ENCODE data around the gene WDR45B. TPM values are rescaled to one million over a fixed set of nuclear protein-coding genes. Genes with fewer than 3 reads are reported as not detected.
"Not testable (repeated sequence)": the region's sequence is repeated elsewhere in the genome, so short reads cannot be mapped to it uniquely, and the experiment has no call there.

WDR45B gene
- total RNA-seq, 2 donors from 2014 or later, result 97.8 to 146 TPM

DNA sequence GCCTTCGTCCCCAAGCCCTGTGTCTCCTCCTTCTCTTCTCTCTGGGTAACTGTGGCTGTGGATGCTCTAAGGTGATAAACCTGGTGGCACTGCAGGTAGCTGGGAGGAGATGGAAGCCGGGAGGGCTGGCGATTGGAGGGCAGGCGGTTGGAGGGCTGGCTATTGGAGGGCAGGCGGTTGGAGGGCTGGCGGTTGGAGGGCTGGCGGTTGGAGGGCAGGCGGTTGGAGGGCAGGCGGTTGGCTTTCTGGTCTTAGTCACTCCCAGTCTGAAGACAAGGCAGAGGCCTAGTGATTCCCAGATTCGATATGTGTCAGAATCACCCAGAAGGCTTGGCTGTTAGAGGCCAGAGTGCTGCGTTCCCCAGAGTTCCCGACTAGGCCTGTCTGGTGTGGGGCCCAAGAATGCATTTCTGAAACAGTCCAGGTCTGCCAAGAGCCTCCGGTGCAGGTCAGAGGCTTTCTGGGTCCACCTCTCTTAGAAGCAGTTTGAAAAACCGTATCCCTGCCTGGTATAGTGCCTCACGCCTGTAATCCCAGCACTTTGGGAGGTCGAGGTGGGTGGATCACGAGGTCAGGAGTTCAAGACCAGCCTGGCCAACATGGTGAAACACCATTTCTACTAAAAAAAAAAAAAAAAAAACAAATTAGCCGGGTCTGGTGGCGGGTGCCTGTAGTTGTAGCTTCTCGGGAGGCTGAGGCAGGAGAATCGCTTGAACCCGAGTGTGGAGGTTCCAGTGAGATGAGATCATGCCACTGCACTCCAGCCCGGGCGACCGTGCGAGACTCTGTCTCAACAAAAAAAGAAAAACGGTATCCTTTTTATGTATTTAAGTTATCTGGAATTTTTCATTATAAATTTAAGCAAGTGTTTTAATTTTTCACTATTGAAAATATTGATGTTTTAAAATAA is 59.7 kb downstream of the WDR45B start:
- peaks cover 5% of the 10 kb centered on the region for H3K4me1 ChIP-seq (replicated peaks)
- intact Hi-C loops (cut with DNase I), result no loop called here
- no peak overlapping the region for H3K27ac ChIP-seq
- 88% methylated on average over 24 of the region's 27 CpGs for WGBS
- TF ChIP-seq POLR2AphosphoS5 (IDR thresholded peaks at IDR 0.05), result no peak
- no peak for TF ChIP-seq POLR2A (IDR thresholded peaks at IDR 0.05)
- TF ChIP-seq, protein P1, sequence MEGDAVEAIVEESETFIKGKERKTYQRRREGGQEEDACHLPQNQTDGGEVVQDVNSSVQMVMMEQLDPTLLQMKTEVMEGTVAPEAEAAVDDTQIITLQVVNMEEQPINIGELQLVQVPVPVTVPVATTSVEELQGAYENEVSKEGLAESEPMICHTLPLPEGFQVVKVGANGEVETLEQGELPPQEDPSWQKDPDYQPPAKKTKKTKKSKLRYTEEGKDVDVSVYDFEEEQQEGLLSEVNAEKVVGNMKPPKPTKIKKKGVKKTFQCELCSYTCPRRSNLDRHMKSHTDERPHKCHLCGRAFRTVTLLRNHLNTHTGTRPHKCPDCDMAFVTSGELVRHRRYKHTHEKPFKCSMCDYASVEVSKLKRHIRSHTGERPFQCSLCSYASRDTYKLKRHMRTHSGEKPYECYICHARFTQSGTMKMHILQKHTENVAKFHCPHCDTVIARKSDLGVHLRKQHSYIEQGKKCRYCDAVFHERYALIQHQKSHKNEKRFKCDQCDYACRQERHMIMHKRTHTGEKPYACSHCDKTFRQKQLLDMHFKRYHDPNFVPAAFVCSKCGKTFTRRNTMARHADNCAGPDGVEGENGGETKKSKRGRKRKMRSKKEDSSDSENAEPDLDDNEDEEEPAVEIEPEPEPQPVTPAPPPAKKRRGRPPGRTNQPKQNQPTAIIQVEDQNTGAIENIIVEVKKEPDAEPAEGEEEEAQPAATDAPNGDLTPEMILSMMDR (IDR thresholded peaks at IDR 0.05), result no peak
- no peak for DNase-seq (ENCODE audit: low spot score)
- no peaks in the 10 kb centered on the region for H3K9me3 ChIP-seq
- H3K4me3 ChIP-seq, result no peak overlapping the region
- H3K36me3 ChIP-seq, result peaks cover 0 to 14% of the 10 kb centered on the region in 2 donors
- no peaks in the 10 kb centered on the region for H3K27me3 ChIP-seq (replicated peaks; ENCODE audit: insufficient read depth)

DNA sequence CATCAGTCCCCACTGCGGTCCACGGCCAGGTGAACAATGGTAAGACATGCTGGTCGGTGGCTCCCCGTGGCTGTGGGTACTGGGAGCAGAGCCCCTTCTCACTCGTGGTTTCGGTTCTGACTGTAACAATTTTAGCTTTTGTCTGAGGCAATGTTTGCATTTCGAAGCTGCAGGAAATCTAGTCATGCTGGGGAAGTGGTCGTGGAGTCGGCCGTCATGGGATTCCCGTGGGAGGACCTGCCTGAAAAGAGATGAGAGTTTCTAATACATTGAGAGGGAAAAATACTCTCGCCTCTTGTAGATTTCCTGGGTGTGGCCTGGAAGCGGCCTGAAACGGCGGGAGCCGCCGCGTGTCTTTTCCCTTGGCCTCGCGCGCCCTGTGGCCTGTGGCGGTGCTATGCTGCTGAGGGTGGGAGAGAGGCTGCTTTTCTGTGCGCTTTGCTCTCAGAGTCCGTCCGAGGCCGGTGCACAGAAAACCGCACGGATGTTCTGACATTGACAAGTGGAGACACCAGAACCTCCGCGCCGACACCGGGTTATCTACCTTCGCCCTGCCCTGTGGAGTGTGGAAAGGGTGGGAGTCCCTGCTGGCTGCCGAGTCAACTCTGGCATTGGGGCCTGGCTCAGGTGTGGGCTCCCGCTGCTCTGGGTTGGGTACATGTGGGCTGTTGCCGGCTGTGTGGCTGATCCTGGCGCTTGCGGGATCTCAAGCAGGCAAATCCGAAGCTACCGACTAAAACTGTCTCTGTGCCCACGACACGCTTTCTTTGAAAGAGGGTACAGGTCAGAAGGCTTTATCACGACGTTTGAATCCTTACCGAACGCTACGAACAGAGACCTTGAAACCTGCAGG is 60.8 kb downstream of the WDR45B start:
- H3K4me1 ChIP-seq (replicated peaks), result peaks cover 4% of the 10 kb centered on the region
- WGBS, result 87% methylated on average over 47 of the region's 47 CpGs
- peaks cover 0 to 14% of the 10 kb centered on the region in 2 donors for H3K36me3 ChIP-seq
- no peaks in the 10 kb centered on the region for H3K27me3 ChIP-seq (replicated peaks; ENCODE audit: insufficient read depth)
- TF ChIP-seq, protein P1 (IDR thresholded peaks at IDR 0.05), result no peak
- no peak for TF ChIP-seq POLR2AphosphoS5 (IDR thresholded peaks at IDR 0.05)
- TF ChIP-seq POLR2A (IDR thresholded peaks at IDR 0.05), result no peak
- H3K4me3 ChIP-seq, result no peak overlapping the region
- H3K9me3 ChIP-seq, result no peaks in the 10 kb centered on the region
- H3K27ac ChIP-seq, result no peak overlapping the region
- DNase-seq (ENCODE audit: low spot score), result no peak
- intact Hi-C loops (cut with DNase I), result no loop called here

DNA sequence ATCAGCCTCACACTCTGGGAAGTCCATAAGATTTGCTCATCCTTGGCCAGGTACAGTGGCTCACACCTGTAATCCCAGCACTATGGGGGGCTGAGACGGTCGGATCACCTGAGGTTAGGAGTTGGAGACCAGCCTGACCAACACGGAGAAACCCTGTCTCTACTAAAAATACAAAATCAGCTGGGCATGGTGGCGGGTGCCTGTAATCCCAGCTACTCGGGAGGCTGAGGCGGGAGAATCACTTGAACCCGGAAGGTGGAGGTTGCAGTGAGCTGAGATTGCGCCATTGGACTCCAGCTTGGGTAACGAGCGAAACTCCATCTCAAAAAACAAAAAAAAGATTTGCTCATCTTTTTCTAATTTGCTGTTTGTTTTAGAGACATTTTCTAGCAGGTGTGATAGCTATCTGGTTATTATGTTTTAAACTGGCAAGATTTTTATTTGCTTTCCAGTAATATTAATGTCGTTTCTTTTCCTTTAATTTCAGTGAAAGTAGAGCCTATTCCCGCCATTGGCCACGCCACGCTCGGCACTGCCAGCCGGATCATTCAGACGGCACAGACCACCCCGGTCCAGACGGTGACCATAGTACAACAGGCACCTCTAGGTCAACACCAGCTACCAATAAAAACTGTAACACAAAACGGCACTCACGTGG is 61.5 kb downstream of the WDR45B start:
- 76% methylated on average over 20 of the region's 21 CpGs for WGBS
- no peak overlapping the region for H3K27ac ChIP-seq
- H3K27me3 ChIP-seq (replicated peaks; ENCODE audit: insufficient read depth), result no peaks in the 10 kb centered on the region
- TF ChIP-seq POLR2A (IDR thresholded peaks at IDR 0.05), result no peak
- TF ChIP-seq, protein P1 (IDR thresholded peaks at IDR 0.05), result no peak
- TF ChIP-seq POLR2AphosphoS5 (IDR thresholded peaks at IDR 0.05), result no peak
- H3K4me1 ChIP-seq (replicated peaks), result no peaks in the 10 kb centered on the region
- intact Hi-C loops (cut with DNase I), result no loop called here
- no peak overlapping the region for H3K4me3 ChIP-seq
- no peaks in the 10 kb centered on the region for H3K9me3 ChIP-seq
- peaks cover 0 to 14% of the 10 kb centered on the region in 2 donors for H3K36me3 ChIP-seq
- DNase-seq (ENCODE audit: low spot score), result no peak

DNA sequence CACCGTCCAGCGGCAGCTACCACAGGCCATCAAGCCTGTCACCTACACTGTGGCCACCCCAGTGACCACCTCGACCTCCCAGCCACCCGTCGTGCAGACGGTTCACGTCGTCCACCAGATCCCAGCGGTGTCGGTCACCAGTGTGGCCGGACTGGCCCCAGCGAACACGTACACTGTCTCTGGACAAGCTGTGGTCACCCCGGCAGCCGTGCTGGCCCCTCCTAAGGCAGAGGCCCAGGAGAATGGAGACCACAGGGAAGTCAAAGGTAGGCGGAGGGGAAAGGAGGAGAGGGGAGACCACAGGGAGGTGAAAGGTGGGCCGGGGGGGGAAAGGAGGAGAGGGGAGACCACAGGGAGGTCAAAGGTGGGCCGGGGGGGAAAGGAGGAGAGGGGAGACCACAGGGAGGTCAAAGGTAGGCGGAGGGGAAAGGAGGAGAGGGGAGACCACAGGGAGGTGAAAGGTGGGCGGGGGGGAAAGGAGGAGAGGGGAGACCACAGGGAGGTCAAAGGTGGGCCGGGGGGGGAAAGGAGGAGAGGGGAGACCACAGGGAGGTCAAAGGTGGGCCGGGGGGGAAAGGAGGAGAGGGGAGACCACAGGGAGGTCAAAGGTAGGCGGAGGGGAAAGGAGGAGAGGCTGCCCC is 62.2 kb downstream of the WDR45B start:
- 82% methylated on average over 20 of the region's 23 CpGs for WGBS
- H3K4me1 ChIP-seq (replicated peaks); DNase-seq (ENCODE audit: low spot score); H3K27me3 ChIP-seq (replicated peaks; ENCODE audit: insufficient read depth); H3K9me3 ChIP-seq; H3K4me3 ChIP-seq; intact Hi-C loops (cut with DNase I): not testable (repeated sequence)
- peak overlapping the region; percentile 41 to 86 for H3K27ac ChIP-seq
- H3K36me3 ChIP-seq, result peaks cover 0 to 14% of the 10 kb centered on the region in 2 donors

All from prostate gland (tissue), 2 donors.